Ascending aorta (tissue), 2 donors: ENCODE measurements around the gene RPSA. TPM values are rescaled to one million over a fixed set of nuclear protein-coding genes. Genes with fewer than 3 reads are reported as not detected.

ENCODE experiments used
- DNase-seq, 2 donors: peaks; one replicate each; pipeline ENCODE4 v3.0.0-alpha.2; 2019; ENCODE audit warnings: low spot score in 2 of 2
- H3K27ac ChIP-seq, 2 donors: fragments of 200-600 bp; sonication (generic); one replicate each; pipeline ENCODE4 v1.5.1; 2016 to 2017; ENCODE audit warnings: mild to moderate bottlenecking in 1 of 2
- H3K27me3 ChIP-seq: fragments of 200-600 bp; sonication (generic); one replicate; pipeline ENCODE4 v1.5.1; 2017
- H3K36me3 ChIP-seq, 2 donors: fragments of 200-600 bp; sonication (generic); one replicate each; pipeline ENCODE4 v1.5.1; 2016
- H3K4me1 ChIP-seq, 2 donors: fragments of 200-600 bp; sonication (generic); one replicate each; pipeline ENCODE4 v1.5.1; 2016 to 2017; ENCODE audit warnings: mild to moderate bottlenecking in 1 of 2
- H3K4me3 ChIP-seq, 2 donors: fragments of 200-600 bp; sonication (generic); one replicate each; pipeline ENCODE4 v1.5.1; 2016 to 2017; ENCODE audit warnings: mild to moderate bottlenecking in 1 of 2
- H3K9me3 ChIP-seq, 2 donors: fragments of 200-600 bp; sonication (generic); one replicate each; pipeline ENCODE4 v1.5.1; 2016
- intact Hi-C: fragments of 100-400 bp; cut with DNase I; formaldehyde crosslinking; loops from one replicate; pipeline ENCODE4 v1.15.1; 2023
- total RNA-seq: library from RNA; depleted of rRNA; stranded (reverse); fragments of >200 nt; gene quantifications from one replicate; pipeline ENCODE4 v1.1.0, GENCODE V29; 2016
- TF ChIP-seq, protein P1 (sequence below), 3 experiments: fragments of 200-600 bp in 2 of 3; fragments of 450-650 bp in 1 of 3; sonication (generic) in 2 of 3; IDR thresholded peaks; one replicate each; pipeline ENCODE4 v1.5.1; 2016 to 2019; ENCODE audit warnings: antibody characterized with exemption in 3 of 3, mild to moderate bottlenecking in 1 of 3, moderate library complexity in 1 of 3

Gene RPSA
- total RNA-seq, 1 donor from 2014 or later: 745 TPM

DNA sequence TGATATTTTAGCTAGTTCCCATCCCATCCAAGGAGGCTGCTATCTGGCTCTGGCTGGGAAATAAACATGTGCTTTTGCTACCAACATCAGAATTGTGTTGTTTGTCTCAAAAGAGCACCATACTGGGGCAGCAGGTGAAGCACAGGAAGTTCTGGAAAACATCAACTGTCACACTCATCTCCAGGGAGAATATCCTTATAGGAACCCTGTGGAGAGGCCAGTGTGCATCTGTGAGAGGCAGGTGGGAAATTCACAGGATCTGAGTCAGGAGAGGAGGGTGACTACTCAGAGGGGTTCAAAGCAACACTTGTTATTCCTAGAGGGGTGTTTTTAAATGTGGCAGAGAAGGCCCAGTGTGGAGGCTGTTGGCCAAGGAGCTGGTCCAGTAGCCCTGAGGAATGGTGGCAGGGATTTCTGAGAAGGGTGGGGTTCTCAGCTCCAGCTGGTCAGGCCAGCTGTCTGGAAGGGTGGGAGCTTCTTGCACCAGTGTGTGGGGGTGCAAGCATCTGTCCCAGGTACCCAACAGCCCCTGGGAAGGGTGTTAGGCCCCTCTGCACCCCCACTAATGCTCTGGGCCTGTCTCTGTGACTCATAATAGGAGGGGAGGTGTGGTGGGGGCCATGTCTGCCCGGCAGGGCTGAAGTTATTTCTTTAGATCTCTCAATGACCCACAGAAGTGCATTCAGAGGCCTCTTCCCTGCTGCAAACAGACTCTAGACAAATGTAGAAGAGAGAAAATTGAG, 28.7 kb downstream of the RPSA start:
- Histone ChIP-seq H3K36me3 (no peaks in the 10 kb centered on the region), H3K4me1 (no peaks in the 10 kb centered on the region), H3K4me3 (no peak overlapping the region), H3K27ac (no peak overlapping the region), H3K27me3 (no peaks in the 10 kb centered on the region), H3K9me3 (no peaks in the 10 kb centered on the region)
- DNase-seq: no peak
- intact Hi-C loops: no loop called here
- TF ChIP-seq, protein P1, sequence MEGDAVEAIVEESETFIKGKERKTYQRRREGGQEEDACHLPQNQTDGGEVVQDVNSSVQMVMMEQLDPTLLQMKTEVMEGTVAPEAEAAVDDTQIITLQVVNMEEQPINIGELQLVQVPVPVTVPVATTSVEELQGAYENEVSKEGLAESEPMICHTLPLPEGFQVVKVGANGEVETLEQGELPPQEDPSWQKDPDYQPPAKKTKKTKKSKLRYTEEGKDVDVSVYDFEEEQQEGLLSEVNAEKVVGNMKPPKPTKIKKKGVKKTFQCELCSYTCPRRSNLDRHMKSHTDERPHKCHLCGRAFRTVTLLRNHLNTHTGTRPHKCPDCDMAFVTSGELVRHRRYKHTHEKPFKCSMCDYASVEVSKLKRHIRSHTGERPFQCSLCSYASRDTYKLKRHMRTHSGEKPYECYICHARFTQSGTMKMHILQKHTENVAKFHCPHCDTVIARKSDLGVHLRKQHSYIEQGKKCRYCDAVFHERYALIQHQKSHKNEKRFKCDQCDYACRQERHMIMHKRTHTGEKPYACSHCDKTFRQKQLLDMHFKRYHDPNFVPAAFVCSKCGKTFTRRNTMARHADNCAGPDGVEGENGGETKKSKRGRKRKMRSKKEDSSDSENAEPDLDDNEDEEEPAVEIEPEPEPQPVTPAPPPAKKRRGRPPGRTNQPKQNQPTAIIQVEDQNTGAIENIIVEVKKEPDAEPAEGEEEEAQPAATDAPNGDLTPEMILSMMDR (IDR thresholded peaks at IDR 0.05): no peak

DNA sequence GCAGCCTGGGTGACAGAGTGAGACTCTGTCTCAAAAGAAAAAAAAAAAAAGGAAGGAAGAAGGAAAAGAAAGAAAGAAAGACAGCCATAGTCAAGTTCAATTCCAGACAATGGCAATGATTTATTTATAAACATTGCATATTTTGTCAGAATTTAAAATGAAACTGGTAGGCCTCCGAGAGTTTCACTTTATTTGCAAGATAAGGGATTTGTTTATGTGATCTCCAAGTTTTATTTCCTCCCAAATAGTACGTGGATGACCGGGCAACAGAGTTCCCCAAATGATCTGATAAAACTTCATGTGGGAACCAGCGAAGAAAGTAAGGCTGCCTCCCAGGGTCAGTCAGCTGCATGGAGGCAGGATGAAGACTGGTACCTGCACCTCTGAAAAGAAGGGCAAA, 32.4 kb downstream of the RPSA start:
- H3K27ac ChIP-seq: no peak overlapping the region
- H3K27me3 ChIP-seq: no peaks in the 10 kb centered on the region
- intact Hi-C loops: no loop called here

DNA sequence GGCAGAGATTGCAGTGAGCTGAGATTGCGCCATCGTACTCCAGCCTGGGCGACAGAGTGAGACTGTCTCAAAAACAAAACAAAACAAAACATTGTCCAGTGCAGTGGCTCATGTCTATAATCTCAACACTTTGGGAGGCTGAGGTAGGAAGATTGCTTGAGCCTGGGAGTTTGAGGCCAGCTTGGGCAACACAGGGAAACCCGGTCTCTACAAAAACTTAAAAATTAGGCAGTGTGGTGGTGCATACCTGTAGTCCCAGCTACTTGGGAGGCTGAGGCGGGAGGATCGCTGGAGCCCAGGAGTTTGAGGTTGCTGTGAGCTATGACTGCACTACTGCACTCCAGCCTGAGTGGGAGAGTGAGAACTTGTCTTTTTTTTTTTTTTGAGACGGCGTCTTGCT, 33.8 kb downstream of the RPSA start:
- Histone ChIP-seq H3K36me3 (no peaks in the 10 kb centered on the region), H3K27me3 (no peaks in the 10 kb centered on the region), H3K27ac (no peak overlapping the region), H3K4me1 (no peaks in the 10 kb centered on the region), H3K9me3 (no peaks in the 10 kb centered on the region), H3K4me3 (no peak overlapping the region)
- intact Hi-C loops: no loop called here
- TF ChIP-seq, protein P1 (IDR thresholded peaks at IDR 0.05): no peak
- DNase-seq: no peak

More for the DNA sequence above, 32.4 kb downstream of the RPSA start:
- no peaks in the 10 kb centered on the region for H3K4me1 ChIP-seq
- TF ChIP-seq, protein P1 (IDR thresholded peaks at IDR 0.05): no peak
- no peaks in the 10 kb centered on the region for H3K36me3 ChIP-seq
- H3K9me3 ChIP-seq: no peaks in the 10 kb centered on the region
- no peak overlapping the region for H3K4me3 ChIP-seq
- no peak for DNase-seq

DNA sequence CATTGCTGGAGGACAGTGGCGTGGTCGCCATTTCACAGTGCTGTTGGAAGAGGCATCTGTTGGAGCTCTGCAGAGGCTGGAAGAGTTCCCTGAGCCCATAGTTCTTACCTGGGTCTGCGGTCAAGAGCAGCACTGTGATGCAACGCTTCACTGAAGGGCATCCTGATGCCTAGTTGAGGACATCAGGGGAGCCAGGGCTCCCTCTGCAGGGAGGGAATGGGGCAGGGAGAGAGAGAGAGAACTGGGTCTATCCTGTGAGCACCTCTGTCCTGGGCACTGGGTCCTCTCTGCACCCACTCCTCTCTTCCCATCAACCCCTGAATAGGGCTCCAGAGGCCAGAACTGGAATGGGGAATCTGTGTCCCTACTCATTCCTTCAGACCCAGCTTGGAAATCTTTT, 37.0 kb downstream of the RPSA start:
- no peak overlapping the region for H3K4me3 ChIP-seq
- no peaks in the 10 kb centered on the region for H3K4me1 ChIP-seq
- TF ChIP-seq, protein P1 (IDR thresholded peaks at IDR 0.05): no peak
- no peaks in the 10 kb centered on the region for H3K9me3 ChIP-seq
- no peak for DNase-seq
- no peak overlapping the region for H3K27ac ChIP-seq
- intact Hi-C loops: no loop called here
- H3K36me3 ChIP-seq: no peaks in the 10 kb centered on the region
- no peaks in the 10 kb centered on the region for H3K27me3 ChIP-seq

DNA sequence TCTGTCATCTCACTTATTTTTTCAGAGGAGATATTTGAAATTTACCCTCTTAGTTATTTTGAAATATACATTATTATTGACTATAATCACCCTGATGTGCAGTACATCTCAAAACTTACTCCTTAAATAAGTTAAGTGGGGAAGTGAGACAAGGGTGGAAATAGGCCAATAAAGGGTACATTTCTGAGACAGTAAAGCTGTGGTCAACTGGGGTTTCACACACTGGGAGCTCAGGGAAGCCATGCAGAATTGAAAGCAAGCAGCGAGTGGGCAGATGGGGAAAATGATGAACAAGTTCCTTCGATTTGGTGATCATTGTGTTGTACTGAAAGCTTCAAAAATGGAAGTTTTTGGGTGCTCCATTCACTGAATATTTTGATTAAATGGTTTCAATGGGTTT, 39.4 kb downstream of the RPSA start:
- Histone ChIP-seq H3K4me1 (no peaks in the 10 kb centered on the region), H3K36me3 (no peaks in the 10 kb centered on the region), H3K27ac (no peak overlapping the region), H3K4me3 (no peak overlapping the region), H3K27me3 (no peaks in the 10 kb centered on the region), H3K9me3 (no peaks in the 10 kb centered on the region)
- TF ChIP-seq, protein P1 (IDR thresholded peaks at IDR 0.05): no peak
- no peak for DNase-seq
- intact Hi-C loops: no loop called here
